ENCODE measurements around the gene ARHGAP33.

GRCh38 chr19:35755550-35756376 lies 19.6 kb upstream of the ARHGAP33 start:
- TF ChIP-seq POLR2A (IDR thresholded peaks at IDR 0.05; ENCODE audit: low read length) (no peak), GATA1 (IDR thresholded peaks at IDR 0.05; ENCODE audit: low read depth, low read length) (no peak)
